NCI-H187 (cell line): ENCODE data around the gene UBE2E2.

Source experiments
- DNase-seq, 2 experiments: peaks; one replicate each; lab custom pipeline; 2025; lab: John Stamatoyannopoulos, UW

UBE2E2 gene

DNA sequence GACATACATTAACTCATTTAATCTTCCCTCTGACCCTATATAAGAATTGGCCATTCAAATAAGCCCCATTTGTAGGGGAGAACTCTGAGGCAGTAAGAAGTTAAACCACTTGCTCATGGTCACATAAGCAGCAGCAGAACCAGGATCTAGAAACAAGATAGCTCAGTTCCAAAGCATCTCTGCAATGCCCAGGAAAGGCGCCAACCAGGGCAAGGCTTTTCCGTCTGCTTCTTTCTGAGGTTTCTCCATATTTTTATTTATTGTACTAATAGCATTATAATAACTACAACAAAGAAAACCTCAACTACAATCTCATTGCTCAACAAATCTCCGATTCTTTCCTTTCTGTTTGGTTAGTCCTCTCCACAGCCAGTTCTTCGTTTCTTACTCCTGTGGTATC, 4.3 kb upstream of the UBE2E2 start:
- no peak for DNase-seq

GRCh38 chr3:23199649-23200048, 3.5 kb upstream of the UBE2E2 start:
- no peak for DNase-seq

- no peak for DNase-seq
Observed at GRCh38 chr3:23201154-23201838, 1.8 kb upstream of the UBE2E2 start.

DNA sequence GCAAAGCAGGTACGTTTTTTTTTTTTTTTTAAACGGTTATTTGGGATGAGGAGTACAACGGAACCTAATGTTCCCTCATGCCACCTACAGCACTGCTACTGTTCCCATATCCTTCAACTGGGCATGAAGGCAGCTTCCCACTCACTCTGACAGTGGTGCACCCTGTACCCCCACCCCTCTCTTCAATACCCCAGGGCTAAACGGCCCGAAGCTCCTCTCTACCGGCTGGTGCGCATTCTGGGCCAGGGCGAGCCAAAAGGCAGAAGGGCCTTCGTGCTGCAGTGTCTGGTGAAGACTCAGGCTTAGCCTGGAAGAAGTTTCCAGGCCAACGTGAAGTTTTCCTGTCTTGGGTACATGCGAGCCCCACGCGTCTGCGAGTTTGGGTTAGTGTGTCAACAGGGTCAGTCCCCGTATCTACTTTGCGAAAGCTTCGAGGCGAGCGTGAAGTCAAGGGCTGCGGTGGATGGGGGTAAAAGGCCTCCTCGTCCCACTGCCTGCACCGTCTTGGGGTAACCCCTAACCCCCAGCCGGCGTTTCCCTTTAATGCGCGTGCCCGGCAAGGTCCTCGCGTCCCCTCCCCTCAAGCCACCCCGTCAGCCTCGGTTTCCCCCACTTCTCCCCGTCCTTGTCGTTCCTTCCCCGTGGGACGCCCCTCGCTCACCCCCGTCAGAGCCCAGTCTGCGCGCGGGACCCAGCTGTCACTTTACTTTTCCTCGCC, 765 bp upstream of the UBE2E2 start:
- DNase-seq: no peak

- DNase-seq: no peak
Observed at GRCh38 chr3:23203708-23204330, 692 bp downstream of the UBE2E2 start.

DNA sequence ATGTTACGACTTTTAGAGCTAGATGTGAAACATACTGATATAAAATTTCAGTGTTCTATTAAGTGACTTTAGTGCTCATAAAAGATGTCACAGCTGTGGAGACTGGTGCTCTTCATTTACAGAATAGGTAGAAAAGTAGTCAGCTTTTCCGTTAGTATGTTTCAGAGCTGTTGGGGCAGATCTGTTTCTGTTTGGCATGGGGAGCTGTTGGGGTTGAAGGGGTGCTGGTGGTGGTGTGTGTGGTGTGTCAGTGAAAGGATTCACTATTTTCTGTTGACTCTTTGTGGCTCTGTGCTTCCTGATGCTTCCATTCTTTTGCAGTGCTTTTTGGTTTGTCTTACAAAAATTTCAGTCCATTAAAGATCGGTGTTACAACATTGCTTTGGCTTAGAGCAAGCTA, 3.2 kb downstream of the UBE2E2 start:
- no peak for DNase-seq

- DNase-seq: no peak
Observed at GRCh38 chr3:23209103-23209502, 6.0 kb downstream of the UBE2E2 start.

DNA sequence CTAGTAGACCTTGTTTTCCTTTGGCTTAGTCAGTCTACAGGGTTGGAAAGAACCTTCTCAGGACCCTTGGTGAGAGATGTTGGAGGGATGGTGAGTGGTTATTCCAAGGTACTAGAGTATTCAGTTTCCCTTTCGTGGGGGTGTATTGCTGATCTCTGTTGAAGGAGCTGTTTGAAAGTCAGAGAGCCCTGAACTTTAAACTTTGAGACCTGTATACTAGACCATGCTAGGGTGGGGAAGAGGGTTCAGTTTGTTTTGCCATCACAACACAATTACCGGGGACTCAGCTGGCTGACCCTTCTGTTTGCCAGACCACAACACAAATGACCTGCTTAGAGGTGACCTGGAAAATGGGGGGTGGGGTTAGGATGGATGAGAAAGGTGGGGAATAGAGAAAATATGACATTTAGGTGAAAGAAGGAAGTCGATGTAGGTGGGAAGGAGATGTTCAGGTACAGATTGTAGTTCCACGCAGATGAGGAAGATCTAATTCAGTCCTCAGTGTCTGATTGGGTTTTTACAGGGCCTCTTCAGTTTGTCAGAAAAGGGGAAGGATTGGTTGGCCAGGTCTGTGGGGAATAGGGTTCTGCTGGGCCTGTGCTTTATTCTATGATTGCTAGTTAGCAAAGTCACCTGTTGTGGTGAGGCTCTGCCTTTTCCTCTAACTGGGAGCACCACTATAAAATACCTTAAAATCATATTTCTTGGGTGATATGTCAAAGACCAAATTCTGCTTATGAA, 6.8 kb downstream of the UBE2E2 start:
- no peak for DNase-seq

GRCh38 chr3:23213813-23214212, 10.7 kb downstream of the UBE2E2 start:
- DNase-seq: no peak

- no peak for DNase-seq
Observed at GRCh38 chr3:23217872-23218554, 14.9 kb downstream of the UBE2E2 start.

- no peak for DNase-seq
Observed at GRCh38 chr3:23219117-23219516, 16.0 kb downstream of the UBE2E2 start.

- no peak for DNase-seq
Observed at GRCh38 chr3:23219552-23219951, 16.4 kb downstream of the UBE2E2 start.

DNA sequence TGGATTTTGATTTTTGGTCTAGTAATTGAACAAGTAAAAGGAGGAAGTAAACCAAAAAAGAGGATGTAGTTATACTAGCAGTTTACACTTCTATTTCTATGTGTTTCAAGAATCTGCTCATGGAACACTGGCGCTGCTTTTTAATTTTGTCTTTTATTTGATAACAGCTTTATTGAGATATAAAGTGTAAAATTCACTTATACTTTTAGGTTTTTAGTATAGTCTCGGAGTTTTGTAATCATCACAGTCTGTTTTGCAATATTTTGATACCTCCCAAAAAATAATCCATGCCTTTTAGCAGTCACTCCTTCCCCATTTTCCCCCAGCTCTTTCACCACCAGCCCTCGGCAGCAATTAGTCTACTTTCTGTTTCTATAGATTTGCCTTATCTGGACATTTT, 18.0 kb downstream of the UBE2E2 start:
- no peak for DNase-seq

DNA sequence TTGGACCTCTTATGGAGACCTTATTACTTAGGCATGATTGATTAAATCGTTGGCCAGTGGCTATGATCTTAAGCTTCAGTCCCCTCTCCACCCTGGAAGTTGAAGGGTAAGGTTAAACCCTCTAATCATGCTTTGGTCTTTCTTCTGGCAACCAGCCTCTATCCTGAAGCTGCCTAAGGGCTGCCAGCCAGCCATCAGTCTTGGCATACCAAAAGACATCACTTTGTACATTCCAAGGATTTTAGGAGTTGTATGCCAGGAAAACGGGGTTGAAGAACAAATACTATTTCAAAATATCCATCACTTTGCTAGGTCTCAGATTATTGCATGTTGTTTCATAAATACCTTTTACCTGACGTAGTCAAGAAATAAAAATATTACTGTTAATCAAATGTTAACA, 28.9 kb downstream of the UBE2E2 start:
- no peak for DNase-seq

DNA sequence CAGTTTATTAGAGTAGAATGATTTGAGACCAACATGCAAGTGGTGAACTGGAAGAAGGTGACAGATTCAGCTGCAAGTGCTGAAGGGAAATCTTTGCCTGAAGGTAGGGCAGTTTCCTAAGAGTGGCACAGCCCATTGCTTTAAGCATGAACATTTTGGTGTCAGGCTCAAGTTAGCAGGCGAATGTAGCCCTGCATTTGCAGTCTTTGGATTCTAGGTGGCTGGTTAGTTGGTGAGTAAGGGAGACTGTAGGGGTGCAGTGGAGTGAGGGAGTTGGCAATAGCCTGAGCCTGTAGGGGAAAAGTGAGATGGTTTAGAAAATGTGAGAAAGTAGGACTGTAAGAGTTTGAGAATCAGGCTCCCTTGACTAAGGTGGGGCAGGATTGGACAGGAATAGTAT, 29.7 kb downstream of the UBE2E2 start:
- DNase-seq: no peak

- no peak for DNase-seq
Observed at GRCh38 chr3:23235264-23235663, 32.1 kb downstream of the UBE2E2 start.

DNA sequence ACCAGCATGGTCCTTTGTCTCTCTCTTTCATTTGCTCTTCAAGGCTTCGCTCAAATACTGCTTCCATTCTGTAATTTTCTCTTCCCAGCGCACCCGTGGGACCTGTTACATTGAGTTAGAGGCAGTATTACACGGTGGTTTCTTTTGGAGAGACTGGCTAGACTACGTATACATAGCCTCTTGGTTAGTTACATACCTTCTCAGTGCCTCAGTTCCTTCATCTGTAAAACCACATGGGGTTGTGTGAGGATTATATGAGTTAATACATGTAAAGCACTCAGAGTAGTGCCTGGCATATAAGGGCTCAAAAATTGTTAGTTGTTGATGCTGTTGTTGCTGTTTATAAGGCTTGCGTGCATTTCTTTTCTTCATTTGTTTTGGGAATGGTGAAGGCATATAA, 33.8 kb downstream of the UBE2E2 start:
- no peak for DNase-seq

- DNase-seq: no peak
Observed at GRCh38 chr3:23238156-23238555, 35.0 kb downstream of the UBE2E2 start.

DNA sequence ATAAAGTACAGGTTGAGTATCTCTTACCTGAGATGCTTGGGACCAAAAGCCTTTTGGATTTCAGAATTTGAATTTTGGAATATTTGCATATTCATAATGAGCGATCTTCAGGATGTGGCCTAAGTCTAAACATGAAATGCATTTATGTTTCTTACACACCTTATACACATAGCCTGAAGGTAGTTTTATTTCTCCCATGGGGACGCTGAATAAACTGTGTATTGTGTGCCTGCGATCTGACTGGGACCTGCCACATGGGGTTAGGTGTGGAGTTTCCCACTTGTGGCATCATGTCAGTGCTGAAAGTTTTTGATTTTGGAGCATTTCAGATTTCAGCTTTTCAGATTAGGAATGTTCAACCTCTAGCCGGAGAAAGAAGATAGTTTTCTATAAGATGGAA, 35.5 kb downstream of the UBE2E2 start:
- no peak for DNase-seq

DNA sequence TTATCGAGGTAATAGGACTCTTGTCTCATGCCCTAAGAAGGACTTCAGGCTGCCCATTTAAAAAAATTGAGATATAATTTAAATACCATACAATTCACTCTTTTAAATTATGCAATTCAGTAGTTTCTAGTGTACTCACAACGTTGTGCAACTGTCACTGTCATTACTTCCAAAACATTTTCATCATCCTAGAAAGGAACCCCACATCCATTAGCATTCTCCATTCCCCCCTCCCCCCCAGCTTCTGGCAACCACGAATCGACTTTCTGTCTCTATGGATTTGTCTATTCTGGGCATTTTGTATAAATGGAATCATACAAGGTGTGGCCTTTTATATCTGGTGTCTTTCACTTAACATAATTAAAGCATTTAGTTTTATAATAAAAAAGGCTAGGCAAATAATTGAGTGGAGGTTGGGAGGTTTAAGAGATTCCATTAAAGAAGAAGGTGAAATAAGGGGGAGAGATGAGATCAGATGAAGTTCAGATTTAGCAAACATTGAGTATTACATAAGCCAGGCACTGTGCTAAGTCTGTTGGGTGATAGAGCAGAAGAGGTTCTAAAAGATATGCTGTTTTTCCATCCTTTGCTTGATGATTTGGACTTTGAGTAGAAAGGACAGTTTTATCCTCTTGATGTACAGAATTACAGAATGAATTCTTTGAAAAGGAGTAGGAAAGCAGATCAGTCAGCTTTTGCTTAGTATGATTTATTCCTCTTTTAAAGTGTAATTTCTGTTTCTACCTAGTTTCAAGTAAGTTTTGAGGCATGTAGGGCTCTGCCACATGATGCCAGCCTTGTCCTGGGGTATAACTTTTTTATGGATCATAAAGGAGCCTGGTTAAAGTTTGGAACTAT, 36.3 kb downstream of the UBE2E2 start:
- DNase-seq: no peak

GRCh38 chr3:23240171-23240785, 37.2 kb downstream of the UBE2E2 start:
- no peak for DNase-seq
